ENCODE data around the gene SYNE1.

SYNE1 gene

GRCh38 chr6:152380993-152381898 lies 255.9 kb downstream of the SYNE1 start:
- Mint-ChIP-seq H3K9me3 (no peaks in the 10 kb centered on the region), H3K27ac (no peak overlapping the region), H3K36me3 (ENCODE audit: low read depth) (no peaks in the 10 kb centered on the region), H3K27me3 (peaks cover 11% of the 10 kb centered on the region), H3K4me3 (no peak overlapping the region), H3K4me1 (no peaks in the 10 kb centered on the region)
- no peak for ATAC-seq
- DNase-seq = no peak

GRCh38 chr6:152380351-152380767 lies 256.8 kb downstream of the SYNE1 start:
- Mint-ChIP-seq H3K4me1 (no peaks in the 10 kb centered on the region), H3K27ac (no peak overlapping the region), H3K36me3 (ENCODE audit: low read depth) (no peaks in the 10 kb centered on the region), H3K4me3 (no peak overlapping the region), H3K27me3 (peaks cover 11% of the 10 kb centered on the region), H3K9me3 (no peaks in the 10 kb centered on the region)
- no peak for DNase-seq
- no peak for ATAC-seq

GRCh38 chr6:152379423-152379822 lies 257.7 kb downstream of the SYNE1 start:
- no peaks in the 10 kb centered on the region for H3K9me3 Mint-ChIP-seq
- no peak for ATAC-seq
- H3K4me1 Mint-ChIP-seq = no peaks in the 10 kb centered on the region
- H3K4me3 Mint-ChIP-seq = no peak overlapping the region
- no peaks in the 10 kb centered on the region for H3K36me3 Mint-ChIP-seq (ENCODE audit: low read depth)
- DNase-seq = no peak
- peaks cover 11% of the 10 kb centered on the region for H3K27me3 Mint-ChIP-seq
- H3K27ac Mint-ChIP-seq = no peak overlapping the region

- no peak for DNase-seq
- no peaks in the 10 kb centered on the region for H3K9me3 Mint-ChIP-seq
Observed at GRCh38 chr6:152378169-152378568, 259.0 kb downstream of the SYNE1 start.

GRCh38 chr6:152375197-152375596 lies 262.0 kb downstream of the SYNE1 start:
- ATAC-seq (no peak), DNase-seq (no peak)
- Mint-ChIP-seq H3K9me3 (no peaks in the 10 kb centered on the region), H3K36me3 (ENCODE audit: low read depth) (no peaks in the 10 kb centered on the region), H3K4me3 (no peak overlapping the region), H3K27me3 (peaks cover 9% of the 10 kb centered on the region), H3K27ac (no peak overlapping the region), H3K4me1 (no peaks in the 10 kb centered on the region)

More at GRCh38 chr6:152378169-152378568, 259.0 kb downstream of the SYNE1 start:
- Mint-ChIP-seq H3K27ac (no peak overlapping the region), H3K27me3 (peaks cover 5% of the 10 kb centered on the region), H3K36me3 (ENCODE audit: low read depth) (no peaks in the 10 kb centered on the region), H3K4me3 (no peak overlapping the region), H3K4me1 (no peaks in the 10 kb centered on the region)
- no peak for ATAC-seq

- Mint-ChIP-seq H3K36me3 (ENCODE audit: low read depth) (no peaks in the 10 kb centered on the region), H3K9me3 (no peaks in the 10 kb centered on the region), H3K27me3 (peaks cover 9% of the 10 kb centered on the region), H3K4me3 (no peak overlapping the region), H3K4me1 (no peaks in the 10 kb centered on the region), H3K27ac (no peak overlapping the region)
- no peak for DNase-seq
- no peak for ATAC-seq
Observed at GRCh38 chr6:152372945-152373344, 264.2 kb downstream of the SYNE1 start.

GRCh38 chr6:152371775-152372174 lies 265.4 kb downstream of the SYNE1 start:
- Mint-ChIP-seq H3K27ac (no peak overlapping the region), H3K36me3 (ENCODE audit: low read depth) (no peaks in the 10 kb centered on the region), H3K4me3 (no peak overlapping the region), H3K27me3 (peaks cover 9% of the 10 kb centered on the region), H3K9me3 (no peaks in the 10 kb centered on the region), H3K4me1 (no peaks in the 10 kb centered on the region)
- no peak for DNase-seq
- ATAC-seq = no peak

GRCh38 chr6:152368751-152369624 lies 268.2 kb downstream of the SYNE1 start:
- Mint-ChIP-seq H3K9me3 (no peaks in the 10 kb centered on the region), H3K4me1 (no peaks in the 10 kb centered on the region), H3K4me3 (no peak overlapping the region), H3K36me3 (ENCODE audit: low read depth) (no peaks in the 10 kb centered on the region), H3K27me3 (peaks cover 16% of the 10 kb centered on the region), H3K27ac (no peak overlapping the region)
- DNase-seq (no peak), ATAC-seq (no peak)

- Mint-ChIP-seq H3K4me3 (no peak overlapping the region), H3K9me3 (no peaks in the 10 kb centered on the region), H3K27ac (no peak overlapping the region), H3K36me3 (ENCODE audit: low read depth) (no peaks in the 10 kb centered on the region), H3K4me1 (no peaks in the 10 kb centered on the region), H3K27me3 (peaks cover 7% of the 10 kb centered on the region)
- no peak for ATAC-seq
- no peak for DNase-seq
Observed at GRCh38 chr6:152364866-152365265, 272.3 kb downstream of the SYNE1 start.

- ATAC-seq (no peak), DNase-seq (no peak)
- Mint-ChIP-seq H3K4me1 (no peaks in the 10 kb centered on the region), H3K27me3 (no peaks in the 10 kb centered on the region), H3K36me3 (ENCODE audit: low read depth) (no peaks in the 10 kb centered on the region), H3K4me3 (no peak overlapping the region), H3K9me3 (no peaks in the 10 kb centered on the region), H3K27ac (no peak overlapping the region)
Observed at GRCh38 chr6:152360034-152360433, 277.1 kb downstream of the SYNE1 start.

GRCh38 chr6:152356662-152357061 lies 280.5 kb downstream of the SYNE1 start:
- DNase-seq (no peak), ATAC-seq (peak; percentile 52)
- no peaks in the 10 kb centered on the region for H3K27me3 Mint-ChIP-seq
- no peak overlapping the region for H3K27ac Mint-ChIP-seq
- no peaks in the 10 kb centered on the region for H3K9me3 Mint-ChIP-seq
- no peaks in the 10 kb centered on the region for H3K36me3 Mint-ChIP-seq (ENCODE audit: low read depth)
- H3K4me1 Mint-ChIP-seq = no peaks in the 10 kb centered on the region
- no peak overlapping the region for H3K4me3 Mint-ChIP-seq

GRCh38 chr6:152356016-152356415 lies 281.1 kb downstream of the SYNE1 start:
- no peaks in the 10 kb centered on the region for H3K36me3 Mint-ChIP-seq (ENCODE audit: low read depth)
- no peak for DNase-seq
- H3K27ac Mint-ChIP-seq = no peak overlapping the region
- H3K4me3 Mint-ChIP-seq = no peak overlapping the region
- no peaks in the 10 kb centered on the region for H3K9me3 Mint-ChIP-seq
- no peaks in the 10 kb centered on the region for H3K4me1 Mint-ChIP-seq
- no peak for ATAC-seq
- no peaks in the 10 kb centered on the region for H3K27me3 Mint-ChIP-seq

- DNase-seq = no peak
- no peak for ATAC-seq
- Mint-ChIP-seq H3K9me3 (no peaks in the 10 kb centered on the region), H3K4me1 (no peaks in the 10 kb centered on the region), H3K4me3 (no peak overlapping the region), H3K27ac (no peak overlapping the region), H3K27me3 (no peaks in the 10 kb centered on the region), H3K36me3 (ENCODE audit: low read depth) (no peaks in the 10 kb centered on the region)
Observed at GRCh38 chr6:152355166-152355565, 282.0 kb downstream of the SYNE1 start.

GRCh38 chr6:152353440-152353839 lies 283.7 kb downstream of the SYNE1 start:
- Mint-ChIP-seq H3K4me1 (no peaks in the 10 kb centered on the region), H3K27me3 (no peaks in the 10 kb centered on the region), H3K27ac (no peak overlapping the region), H3K36me3 (ENCODE audit: low read depth) (no peaks in the 10 kb centered on the region), H3K4me3 (no peak overlapping the region), H3K9me3 (no peaks in the 10 kb centered on the region)
- DNase-seq (no peak), ATAC-seq (no peak)

- Mint-ChIP-seq H3K4me1 (no peaks in the 10 kb centered on the region), H3K27me3 (no peaks in the 10 kb centered on the region), H3K27ac (no peak overlapping the region), H3K36me3 (ENCODE audit: low read depth) (no peaks in the 10 kb centered on the region), H3K9me3 (no peaks in the 10 kb centered on the region), H3K4me3 (no peak overlapping the region)
- DNase-seq (no peak), ATAC-seq (no peak)
Observed at GRCh38 chr6:152351742-152352141, 285.4 kb downstream of the SYNE1 start.
